ENCODE results near the gene ACP7.

The ACP7 gene

GRCh38 chr19:39155114-39155700 lies 71.0 kb downstream of the ACP7 start:
- ChIA-PET CTCF (no interaction called here), POLR2A (no interaction called here)
- TF ChIP-seq, protein P1, sequence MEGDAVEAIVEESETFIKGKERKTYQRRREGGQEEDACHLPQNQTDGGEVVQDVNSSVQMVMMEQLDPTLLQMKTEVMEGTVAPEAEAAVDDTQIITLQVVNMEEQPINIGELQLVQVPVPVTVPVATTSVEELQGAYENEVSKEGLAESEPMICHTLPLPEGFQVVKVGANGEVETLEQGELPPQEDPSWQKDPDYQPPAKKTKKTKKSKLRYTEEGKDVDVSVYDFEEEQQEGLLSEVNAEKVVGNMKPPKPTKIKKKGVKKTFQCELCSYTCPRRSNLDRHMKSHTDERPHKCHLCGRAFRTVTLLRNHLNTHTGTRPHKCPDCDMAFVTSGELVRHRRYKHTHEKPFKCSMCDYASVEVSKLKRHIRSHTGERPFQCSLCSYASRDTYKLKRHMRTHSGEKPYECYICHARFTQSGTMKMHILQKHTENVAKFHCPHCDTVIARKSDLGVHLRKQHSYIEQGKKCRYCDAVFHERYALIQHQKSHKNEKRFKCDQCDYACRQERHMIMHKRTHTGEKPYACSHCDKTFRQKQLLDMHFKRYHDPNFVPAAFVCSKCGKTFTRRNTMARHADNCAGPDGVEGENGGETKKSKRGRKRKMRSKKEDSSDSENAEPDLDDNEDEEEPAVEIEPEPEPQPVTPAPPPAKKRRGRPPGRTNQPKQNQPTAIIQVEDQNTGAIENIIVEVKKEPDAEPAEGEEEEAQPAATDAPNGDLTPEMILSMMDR (IDR thresholded peaks at IDR 0.05; ENCODE audit: control extremely low read depth, extremely low read depth, low read depth, missing control alignments) = no peak
- no peak for DNase-seq (ENCODE audit: extremely low spot score)

GRCh38 chr19:39155741-39156140 lies 71.6 kb downstream of the ACP7 start:
- POLR2A ChIA-PET = no interaction called here
- CTCF ChIA-PET = no interaction called here
- TF ChIP-seq, protein P1 (IDR thresholded peaks at IDR 0.05; ENCODE audit: control extremely low read depth, extremely low read depth, low read depth, missing control alignments) = no peak
- no peak for DNase-seq (ENCODE audit: extremely low spot score)

DNA sequence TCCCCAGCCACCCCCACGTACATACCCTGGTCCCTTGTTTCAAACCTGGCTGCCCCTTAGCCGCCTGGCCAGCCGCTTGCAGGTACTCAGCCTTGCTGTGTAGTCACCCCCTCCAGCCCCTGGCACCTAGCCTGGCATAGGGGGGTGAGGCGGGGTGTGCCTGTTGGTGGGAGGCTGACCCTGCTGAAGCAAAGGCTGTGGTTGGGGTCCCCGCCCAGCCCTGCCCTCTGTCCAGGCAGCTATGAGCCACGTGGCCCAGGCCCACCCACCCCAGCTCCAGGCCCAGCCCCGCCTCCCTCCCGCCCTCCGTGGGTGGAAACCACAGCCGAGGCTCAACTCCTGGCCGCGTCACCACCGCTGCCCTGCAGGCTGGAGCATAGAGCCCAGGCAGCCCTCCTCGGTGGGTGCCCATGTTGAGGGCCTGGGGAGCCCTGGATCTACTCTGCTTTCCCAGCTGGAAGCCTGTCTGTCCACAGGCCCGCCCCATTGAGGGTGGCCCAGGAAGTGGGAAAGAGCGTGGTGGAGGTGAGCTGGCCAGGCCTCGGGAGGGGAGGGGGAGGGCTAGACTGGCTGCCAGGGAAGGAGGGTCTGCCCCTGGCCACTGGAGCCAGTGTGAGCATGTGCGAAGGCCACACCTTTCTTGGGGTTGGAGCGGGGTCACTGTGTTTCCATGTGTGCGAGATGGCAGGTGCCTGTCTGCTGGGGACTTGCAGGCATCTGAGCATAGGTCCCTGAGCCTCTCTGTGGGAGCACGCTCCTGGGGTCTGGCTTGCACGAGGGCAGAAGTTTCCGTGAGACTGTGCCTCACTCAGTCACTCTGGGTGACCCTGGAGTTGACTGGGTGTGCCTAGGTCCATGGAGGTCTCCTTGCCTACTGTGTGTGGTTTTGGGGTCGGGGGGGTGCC lies 72.4 kb downstream of the ACP7 start:
- ChIA-PET POLR2A (no interaction called here), CTCF (no interaction called here)
- DNase-seq (ENCODE audit: extremely low spot score) = no peak
- TF ChIP-seq, protein P1 (IDR thresholded peaks at IDR 0.05; ENCODE audit: control extremely low read depth, extremely low read depth, low read depth, missing control alignments) = no peak

GRCh38 chr19:39157275-39157996 lies 73.3 kb downstream of the ACP7 start:
- POLR2A ChIA-PET = no interaction called here
- no peak for DNase-seq (ENCODE audit: extremely low spot score)
- TF ChIP-seq, protein P1 (IDR thresholded peaks at IDR 0.05; ENCODE audit: control extremely low read depth, extremely low read depth, low read depth, missing control alignments) = no peak
- CTCF ChIA-PET = no interaction called here

DNA sequence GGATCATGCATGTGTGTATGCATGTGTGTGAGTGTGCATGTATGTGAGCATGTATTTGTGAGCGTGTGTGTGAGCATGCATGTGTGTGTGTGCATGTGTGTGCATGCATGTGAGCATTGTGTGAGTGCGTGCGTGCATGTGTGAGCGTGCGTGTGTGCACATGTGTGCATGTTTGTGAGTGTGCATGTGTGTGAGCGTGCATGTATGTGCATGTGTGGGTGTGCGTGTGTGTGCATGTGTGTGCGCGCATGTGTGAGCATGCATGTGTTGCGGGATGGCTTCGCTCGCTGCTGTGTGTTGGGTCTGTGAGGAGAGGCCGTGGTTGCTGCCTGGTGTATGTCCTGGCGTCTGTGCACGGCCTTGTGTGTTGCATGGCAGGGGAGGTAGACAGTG lies 73.8 kb downstream of the ACP7 start:
- DNase-seq (ENCODE audit: extremely low spot score) = no peak
- CTCF ChIA-PET = no interaction called here
- POLR2A ChIA-PET = no interaction called here
- TF ChIP-seq, protein P1 (IDR thresholded peaks at IDR 0.05; ENCODE audit: control extremely low read depth, extremely low read depth, low read depth, missing control alignments) = no peak

GRCh38 chr19:39158646-39159260 lies 74.6 kb downstream of the ACP7 start:
- no peak for DNase-seq (ENCODE audit: extremely low spot score)
- TF ChIP-seq, protein P1 (IDR thresholded peaks at IDR 0.05; ENCODE audit: control extremely low read depth, extremely low read depth, low read depth, missing control alignments) = no peak
- ChIA-PET POLR2A (no interaction called here), CTCF (no interaction called here)
